HG03066 (cell line): ENCODE results near the gene NRXN3.
"Not testable (repeated sequence)": the region's sequence is repeated elsewhere in the genome, so short reads cannot be mapped to it uniquely, and the experiment has no call there.

Source experiments
- ATAC-seq: cut with Tn5 transposase; IDR thresholded peaks from one replicate; pipeline ENCODE4 v1.9.1; 2021; ENCODE audit warnings: low read depth; ENCODE audit not compliant: unreplicated experiment

NRXN3 gene

GRCh38 chr14:78451319-78451695 is 281.1 kb downstream of the NRXN3 start:
- no peak for ATAC-seq

- ATAC-seq, result no peak
Measured at GRCh38 chr14:78455896-78456435, 285.8 kb downstream of the NRXN3 start.

DNA sequence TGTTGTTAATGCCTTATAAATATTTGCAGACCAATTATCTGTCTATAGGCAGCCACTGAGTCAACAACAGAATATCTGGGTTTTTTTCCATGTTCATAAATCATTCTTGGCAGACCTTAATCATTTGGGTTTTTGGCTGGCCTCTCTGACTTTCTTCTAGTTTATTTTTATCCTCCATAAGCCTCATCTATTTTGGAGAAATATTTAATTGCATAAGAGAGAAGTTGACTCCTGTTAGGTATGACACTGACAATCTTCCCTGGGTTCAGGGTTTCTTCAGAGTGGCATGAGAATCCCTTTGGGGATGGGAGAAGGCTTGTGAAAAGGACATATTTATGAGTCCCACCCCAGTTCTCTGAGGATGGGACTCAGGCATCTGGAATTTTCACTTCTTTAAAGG is 299.8 kb downstream of the NRXN3 start:
- no peak for ATAC-seq

- no peak for ATAC-seq
Measured at GRCh38 chr14:78479127-78479780, 309.1 kb downstream of the NRXN3 start.

GRCh38 chr14:78484028-78484427 is 313.9 kb downstream of the NRXN3 start:
- no peak for ATAC-seq

DNA sequence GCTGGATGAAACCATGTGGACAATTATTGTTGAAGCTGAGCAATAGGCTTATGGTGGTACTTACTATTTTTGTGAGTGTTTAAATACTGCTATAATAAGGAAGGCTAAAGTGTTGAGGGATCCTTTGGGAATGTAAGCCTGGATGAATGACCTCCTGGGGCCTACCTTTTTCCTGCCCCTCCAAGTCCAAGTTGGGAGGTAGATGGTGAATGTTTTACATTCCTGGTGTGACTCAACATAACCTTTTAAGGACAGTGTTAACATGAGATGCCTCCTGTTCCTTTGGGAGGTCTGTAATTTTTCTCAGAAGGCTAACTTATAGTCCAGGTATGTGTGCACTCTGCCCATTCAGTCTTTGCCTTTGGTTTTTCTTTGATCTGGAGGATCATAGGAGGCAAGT is 315.9 kb downstream of the NRXN3 start:
- ATAC-seq, result no peak

DNA sequence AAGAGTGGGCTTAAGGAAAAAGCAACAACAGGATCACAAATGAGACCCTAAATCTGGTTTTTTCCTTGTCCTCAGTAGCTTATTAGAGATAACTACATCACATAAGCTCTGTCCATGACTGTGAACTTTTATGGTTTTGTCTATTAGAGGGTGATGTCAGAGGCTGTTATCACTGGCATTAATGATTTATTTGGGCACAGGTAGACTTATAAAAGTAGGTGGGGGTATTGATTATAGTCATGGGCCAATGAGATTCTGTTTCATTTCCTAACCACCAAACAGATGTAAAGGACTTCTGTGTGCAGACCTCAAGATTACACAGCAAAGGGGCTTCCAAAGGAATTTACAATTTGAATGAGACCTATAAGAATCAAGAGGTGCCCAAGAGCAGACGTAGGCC is 316.4 kb downstream of the NRXN3 start:
- no peak for ATAC-seq

GRCh38 chr14:78487573-78487972 is 317.4 kb downstream of the NRXN3 start:
- not testable (repeated sequence) for ATAC-seq

- ATAC-seq, result no peak
Measured at GRCh38 chr14:78488938-78489337, 318.8 kb downstream of the NRXN3 start.

- ATAC-seq, result no peak
Measured at GRCh38 chr14:78491048-78491447, 320.9 kb downstream of the NRXN3 start.

GRCh38 chr14:78498062-78498595 is 328.0 kb downstream of the NRXN3 start:
- no peak for ATAC-seq

DNA sequence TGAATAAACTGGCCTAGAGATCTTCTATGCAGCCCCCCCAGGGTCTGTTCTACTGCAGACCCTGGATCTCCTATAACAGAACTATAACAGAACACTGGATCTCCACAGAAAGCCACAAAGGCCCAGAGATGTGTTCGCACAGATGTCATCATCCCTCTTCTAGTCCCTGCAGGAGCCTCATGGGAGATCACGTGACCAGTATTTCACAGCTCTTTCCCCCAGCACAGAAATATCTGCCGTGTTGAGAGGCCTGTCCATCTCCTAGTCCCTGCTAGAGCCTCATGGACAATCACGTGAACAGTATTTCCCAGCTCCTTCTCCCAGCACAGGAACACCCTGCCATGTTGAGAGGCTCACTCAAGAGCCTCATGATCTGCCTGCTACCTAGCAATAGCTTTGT is 331.7 kb downstream of the NRXN3 start:
- ATAC-seq, result no peak

- no peak for ATAC-seq
Measured at GRCh38 chr14:78508023-78508422, 337.9 kb downstream of the NRXN3 start.

- no peak for ATAC-seq
Measured at GRCh38 chr14:78509516-78509915, 339.3 kb downstream of the NRXN3 start.

DNA sequence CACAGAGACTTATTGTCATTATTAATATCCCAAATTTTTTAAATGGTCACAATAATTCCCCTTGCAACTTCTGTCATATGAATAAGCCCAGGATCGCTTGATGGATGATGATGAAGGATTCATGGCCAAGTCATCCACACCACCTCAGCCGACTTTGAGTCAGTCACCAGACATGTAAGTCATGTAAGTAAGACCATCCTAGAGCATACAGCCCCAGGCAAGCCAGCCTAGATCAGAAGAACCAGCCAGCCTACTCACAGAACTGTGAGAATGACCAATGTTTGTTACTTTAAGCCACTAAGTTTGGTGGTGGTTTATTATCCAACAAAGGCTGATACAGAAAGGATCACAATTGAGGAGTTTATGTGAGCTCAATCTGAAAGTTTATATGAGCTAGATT is 341.8 kb downstream of the NRXN3 start:
- no peak for ATAC-seq

DNA sequence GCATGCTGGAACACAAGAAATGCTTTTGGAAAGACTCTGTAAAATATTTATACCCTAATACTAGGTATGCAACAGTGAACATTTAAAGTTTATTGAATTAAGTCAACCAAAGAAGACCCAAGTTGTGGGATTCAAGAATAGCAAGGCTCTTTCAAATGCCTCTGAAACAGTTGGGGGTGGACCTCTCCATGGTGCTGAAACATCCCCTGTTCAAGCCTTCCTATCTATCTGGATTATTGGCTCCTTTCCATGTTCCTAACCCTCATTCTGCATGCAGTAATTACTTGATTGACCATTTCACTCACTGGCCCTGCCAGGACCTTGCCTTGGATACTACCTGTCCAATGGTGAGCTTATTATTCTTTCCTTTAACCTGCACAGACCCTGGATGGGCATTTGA is 349.7 kb downstream of the NRXN3 start:
- no peak for ATAC-seq

- no peak for ATAC-seq
Measured at GRCh38 chr14:78524196-78524595, 354.0 kb downstream of the NRXN3 start.

DNA sequence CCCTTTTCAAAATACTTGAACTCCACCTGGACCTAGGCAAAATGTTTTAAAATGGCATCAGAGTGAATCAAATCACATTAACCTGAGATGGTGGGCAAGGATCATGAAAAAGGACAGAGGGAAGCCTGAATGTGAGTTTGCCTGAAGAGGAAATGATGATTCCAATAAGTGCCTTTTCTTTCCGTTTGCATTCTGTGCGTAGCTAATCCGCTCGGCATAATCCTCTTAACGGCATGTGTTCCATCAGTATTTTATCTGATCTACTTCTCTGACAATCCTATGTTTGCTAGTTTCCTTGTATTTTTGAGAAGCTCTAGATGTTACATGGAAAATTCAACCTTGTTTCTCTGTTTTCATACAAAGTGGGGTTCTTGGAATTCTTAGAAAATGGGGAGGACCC is 354.6 kb downstream of the NRXN3 start:
- ATAC-seq, result no peak

GRCh38 chr14:78530078-78530477 is 359.9 kb downstream of the NRXN3 start:
- ATAC-seq, result no peak

- no peak for ATAC-seq
Measured at GRCh38 chr14:78534141-78534540, 364.0 kb downstream of the NRXN3 start.

DNA sequence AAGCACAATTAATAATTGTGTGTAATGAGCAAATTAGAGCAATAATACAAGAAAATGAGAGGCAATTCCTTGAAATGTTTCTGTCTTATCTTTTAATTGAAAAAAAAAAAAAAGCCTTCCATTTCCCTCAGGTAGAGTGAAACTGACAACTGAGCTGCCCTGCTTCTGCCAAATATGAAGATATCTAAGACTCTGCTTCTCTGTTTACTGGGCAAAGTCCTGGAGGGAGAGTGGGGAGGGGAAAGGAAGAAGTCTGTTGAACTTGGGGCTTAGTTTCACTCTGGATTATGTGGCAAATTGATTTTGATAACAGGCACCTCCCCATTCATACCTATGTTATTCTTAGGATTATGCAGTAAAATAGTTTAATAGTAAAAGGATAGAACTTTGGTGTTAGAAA is 364.9 kb downstream of the NRXN3 start:
- no peak for ATAC-seq

DNA sequence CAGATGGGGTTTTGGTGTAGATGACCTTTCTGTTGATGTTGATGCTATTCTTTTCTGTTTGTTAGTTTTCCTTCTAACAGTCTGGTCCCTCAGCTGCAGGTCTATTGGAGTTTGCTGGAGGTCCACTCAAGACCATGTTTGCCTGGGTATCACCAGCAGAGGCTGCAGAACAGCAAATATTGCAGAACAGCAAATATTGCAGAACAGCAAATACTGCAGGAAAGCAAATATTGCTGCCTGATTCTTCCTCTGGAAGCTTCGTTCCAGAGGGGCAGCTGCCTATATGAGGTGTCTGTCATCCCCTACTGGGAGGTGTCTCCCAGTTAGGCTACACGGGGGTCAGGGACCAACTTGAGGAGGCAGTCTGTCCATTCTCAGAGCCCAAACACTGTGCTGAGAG is 371.6 kb downstream of the NRXN3 start:
- ATAC-seq, result not testable (repeated sequence)

- no peak for ATAC-seq
Measured at GRCh38 chr14:78543433-78543832, 373.3 kb downstream of the NRXN3 start.
